Gastroesophageal sphincter (tissue), 4 donors: ENCODE results near the gene EHBP1L1. TPM values are rescaled to one million over a fixed set of nuclear protein-coding genes. Genes with fewer than 3 reads are reported as not detected.
A peak's percentile ranks its signal among the peaks of the same experiment; 100 is the strongest.

Experiments
- ATAC-seq: fragments of 150-250 bp; one replicate; pipeline ENCODE4 v1.9.1; 2016; ENCODE audit warnings: mild to moderate bottlenecking, moderate library complexity
- H3K27ac ChIP-seq, 4 donors: fragments of 200-600 bp; sonication (generic) in 3 of 4; 1 replicate in 3 of 4; 2 replicates in 1 of 4; pipeline ENCODE4 v1.5.1; 2016 to 2019
- H3K27me3 ChIP-seq: fragments of 200-600 bp; sonication (generic); one replicate; pipeline ENCODE4 v1.5.1; 2019
- H3K36me3 ChIP-seq, 2 donors: fragments of 200-600 bp; sonication (generic); one replicate each; pipeline ENCODE4 v1.5.1; 2019; ENCODE audit warnings: control low read depth in 1 of 2
- H3K4me1 ChIP-seq, 3 donors: fragments of 200-600 bp; sonication (generic); 1 replicate in 2 of 3; 2 replicates in 1 of 3; pipeline ENCODE4 v1.5.1; 2016 to 2019; ENCODE audit warnings: control low read depth in 2 of 3
- H3K4me3 ChIP-seq, 2 donors: fragments of 200-600 bp; sonication (generic); one replicate each; pipeline ENCODE4 v1.5.1; 2019; ENCODE audit warnings: mild to moderate bottlenecking in 1 of 2, moderate library complexity in 1 of 2
- H3K9me3 ChIP-seq, 3 donors: fragments of 200-600 bp; sonication (generic); one replicate each; pipeline ENCODE4 v1.5.1; 2017 to 2019; ENCODE audit warnings: control low read depth in 2 of 3
- CTCF ChIP-seq, 4 experiments: fragments of 200-600 bp in 2 of 4; fragments of 450-650 bp in 2 of 4; sonication (generic) in 1 of 4; IDR thresholded peaks; one replicate each; pipeline ENCODE4 v1.5.1; 2017 to 2019; ENCODE audit warnings: antibody characterized with exemption in 4 of 4, mild to moderate bottlenecking in 2 of 4, moderate library complexity in 2 of 4
- EP300 ChIP-seq: sonication (generic); formaldehyde crosslinking; IDR thresholded peaks from one replicate; pipeline ENCODE4 v1.6.1; 2017; ENCODE audit warnings: antibody characterized with exemption, mild to moderate bottlenecking
- POLR2A ChIP-seq, 2 donors: fragments of 450-650 bp; IDR thresholded peaks; one replicate each; pipeline ENCODE4 v1.6.1; 2017; ENCODE audit warnings: antibody characterized with exemption in 2 of 2, mild to moderate bottlenecking in 2 of 2, moderate library complexity in 1 of 2
- POLR2AphosphoS5 ChIP-seq: sonication (generic); formaldehyde crosslinking; IDR thresholded peaks from one replicate; pipeline ENCODE4 v1.6.1; 2017; ENCODE audit warnings: antibody characterized with exemption
- WGBS, 2 donors: methylation state at CpG; one replicate each; pipeline ENCODE4 v1.1.5; 2018; ENCODE audit warnings: low coverage in 1 of 2; 5-methylcytosine and 5-hydroxymethylcytosine counted together
- total RNA-seq, 4 donors: library from RNA; depleted of rRNA; stranded (reverse); fragments of >200 nt; gene quantifications; one replicate each; pipeline ENCODE4 v1.1.0, GENCODE V29; 2016

The EHBP1L1 gene
- total RNA-seq, 4 donors from 2014 or later, result 172 to 329 (median 202) TPM

GRCh38 chr11:65616575-65617001 is 40.7 kb downstream of the EHBP1L1 start:
- Histone ChIP-seq H3K36me3 (peaks cover 0 to 56% of the 10 kb centered on the region in 2 donors), H3K27me3 (no peaks in the 10 kb centered on the region), H3K4me1 (peaks cover 0 to 48% (median 29%) of the 10 kb centered on the region in 3 donors), H3K4me3 (peak overlapping the region; percentile 86 to 99), H3K9me3 (no peaks in the 10 kb centered on the region), H3K27ac (peak overlapping the region in 3 of 4 donors; percentile 83 to 95 (median 94))
- WGBS, 2 donors, result 60% methylated on average over 1 of the region's 10 CpGs; no CpG with 5 or more reads in 1 of the 2 donors
- ATAC-seq, result no peak
- TF ChIP-seq POLR2AphosphoS5 (no peak), CTCF (IDR thresholded peaks at IDR 0.05) (no peak), EP300 (no peak), POLR2A (IDR thresholded peaks at IDR 0.05) (no peak)

- H3K27me3 ChIP-seq, result no peaks in the 10 kb centered on the region
- H3K4me1 ChIP-seq, result peaks cover 0 to 41% (median 22%) of the 10 kb centered on the region in 3 donors
- no peak for ATAC-seq
- 74 to 75% methylated on average over 6 to 8 of the region's 17 CpGs for WGBS, 2 donors
- TF ChIP-seq POLR2A (IDR thresholded peaks at IDR 0.05) (no peak), EP300 (no peak), POLR2AphosphoS5 (no peak), CTCF (IDR thresholded peaks at IDR 0.05) (no peak)
- H3K9me3 ChIP-seq, result no peaks in the 10 kb centered on the region
- H3K36me3 ChIP-seq, result peaks cover 0 to 63% of the 10 kb centered on the region in 2 donors
- peak overlapping the region in 1 of 2 donors; percentile 99 for H3K4me3 ChIP-seq
- H3K27ac ChIP-seq, result peak overlapping the region in 2 of 4 donors; percentile 83 to 95
These were observed 41.4 kb downstream of the EHBP1L1 start for GRCh38 chr11:65617136-65617850.

DNA sequence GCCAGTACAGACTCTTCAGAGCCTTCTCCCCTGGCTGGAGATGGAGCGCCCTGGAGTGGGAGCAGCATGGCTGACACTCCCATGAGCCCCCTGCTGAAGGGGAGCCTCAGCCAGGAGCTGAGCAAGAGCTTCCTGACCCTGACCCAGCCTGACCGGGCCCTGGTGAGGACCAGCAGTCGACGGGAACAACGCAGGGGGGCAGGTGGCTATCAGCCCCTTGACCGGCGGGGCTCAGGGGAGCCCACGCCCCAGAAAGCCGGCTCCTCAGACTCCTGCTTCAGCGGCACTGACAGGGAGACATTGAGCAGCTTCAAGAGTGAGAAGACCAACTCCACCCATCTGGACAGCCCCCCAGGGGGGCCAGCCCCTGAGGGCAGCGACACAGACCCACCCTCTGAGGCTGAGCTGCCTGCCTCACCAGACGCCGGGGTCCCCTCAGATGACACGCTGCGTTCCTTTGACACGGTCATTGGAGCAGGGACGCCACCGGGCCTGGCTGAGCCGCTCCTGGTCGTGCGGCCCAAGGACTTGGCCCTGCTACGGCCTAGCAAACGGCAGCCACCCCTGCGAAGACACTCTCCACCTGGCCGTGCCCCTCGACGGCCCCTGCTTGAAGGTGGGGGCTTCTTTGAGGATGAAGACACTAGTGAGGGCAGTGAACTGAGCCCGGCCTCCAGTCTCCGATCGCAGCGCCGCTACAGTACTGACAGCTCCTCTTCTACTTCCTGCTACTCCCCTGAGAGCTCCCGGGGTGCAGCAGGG is 42.3 kb downstream of the EHBP1L1 start:
- H3K27ac ChIP-seq, result no peak overlapping the region
- H3K36me3 ChIP-seq, result peaks cover 0 to 64% of the 10 kb centered on the region in 2 donors
- no peaks in the 10 kb centered on the region for H3K9me3 ChIP-seq
- no CpG with 5 or more reads among the region's 33 CpGs for WGBS, 2 donors
- H3K4me1 ChIP-seq, result peaks cover 0 to 32% (median 13%) of the 10 kb centered on the region in 3 donors
- H3K4me3 ChIP-seq, result no peak overlapping the region
- ATAC-seq, result no peak
- TF ChIP-seq POLR2AphosphoS5 (no peak), EP300 (no peak), POLR2A (IDR thresholded peaks at IDR 0.05) (no peak), CTCF (IDR thresholded peaks at IDR 0.05) (no peak)
- H3K27me3 ChIP-seq, result no peaks in the 10 kb centered on the region

- no peak overlapping the region for H3K4me3 ChIP-seq
- H3K36me3 ChIP-seq, result peaks cover 0 to 69% of the 10 kb centered on the region in 2 donors
- no peaks in the 10 kb centered on the region for H3K9me3 ChIP-seq
- no peaks in the 10 kb centered on the region for H3K27me3 ChIP-seq
- H3K4me1 ChIP-seq, result peaks cover 0 to 27% (median 11%) of the 10 kb centered on the region in 3 donors
- no CpG with 5 or more reads among the region's 14 CpGs for WGBS, 2 donors
- no peak for ATAC-seq
- H3K27ac ChIP-seq, result no peak overlapping the region
- TF ChIP-seq POLR2A (IDR thresholded peaks at IDR 0.05), result no peak
- TF ChIP-seq CTCF (IDR thresholded peaks at IDR 0.05), result no peak
- no peak for TF ChIP-seq EP300
- TF ChIP-seq POLR2AphosphoS5, result no peak
These were observed 42.9 kb downstream of the EHBP1L1 start for GRCh38 chr11:65618763-65619162.
